Measurements from ENCODE around the gene UQCC2.

UQCC2 gene

DNA sequence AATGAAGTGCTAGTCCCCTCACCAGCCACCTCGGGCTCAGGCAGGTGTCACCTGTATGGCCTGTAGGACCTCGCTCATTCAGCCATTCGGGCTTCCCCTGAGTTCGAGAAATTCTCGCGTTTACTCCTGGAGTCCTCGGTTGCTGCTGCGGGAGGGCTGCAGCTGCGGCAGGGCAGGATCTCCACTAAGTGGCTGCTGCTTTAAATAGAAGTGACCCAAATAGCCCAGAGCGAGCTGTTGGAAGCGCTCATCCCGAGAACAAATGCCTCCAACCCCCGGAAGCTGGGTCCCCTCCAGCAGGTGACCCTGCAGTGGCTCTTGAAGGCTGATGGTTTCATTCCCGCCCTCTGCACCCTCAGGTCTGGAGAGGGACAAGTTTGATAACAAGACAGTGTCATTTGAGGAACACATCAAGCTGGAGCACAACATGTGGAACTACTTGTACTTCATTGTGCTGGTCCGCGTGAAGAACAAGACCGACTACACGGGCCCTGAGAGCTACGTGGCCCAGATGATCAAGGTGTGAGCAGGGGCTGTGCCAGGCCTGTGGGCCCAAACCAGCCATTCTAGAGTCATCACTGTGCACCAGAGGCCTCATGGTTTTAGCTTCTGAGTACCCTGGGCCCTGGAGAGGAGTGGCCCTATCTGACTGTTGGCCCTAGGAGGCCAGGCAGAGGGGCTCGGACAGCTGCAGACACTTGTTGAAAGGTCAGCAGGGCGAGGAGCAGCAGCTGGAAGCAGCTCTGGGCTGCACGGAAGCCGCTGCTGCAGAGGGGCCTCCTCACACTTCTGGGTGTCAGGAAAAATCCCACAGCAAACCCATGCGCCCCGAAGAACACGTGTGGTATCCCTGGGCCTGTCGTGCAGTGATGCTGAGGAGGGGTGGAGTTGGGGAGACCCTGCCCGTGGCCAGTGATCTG lies 18.1 kb downstream of the UQCC2 start:
- H3K27me3 Mint-ChIP-seq (ENCODE audit: low read depth) = peaks cover 15% of the 10 kb centered on the region
- peaks cover 56% of the 10 kb centered on the region for H3K4me1 Mint-ChIP-seq
- TF ChIP-seq CTCF (IDR thresholded peaks at IDR 0.05; ENCODE audit: unreplicated experiment in 3 of 3) = no peak
- peaks cover 24% of the 10 kb centered on the region for H3K36me3 Mint-ChIP-seq (ENCODE audit: low read depth)
- H3K9me3 Mint-ChIP-seq = no peaks in the 10 kb centered on the region
- H3K4me3 Mint-ChIP-seq = peak overlapping the region in 2 of 3 experiments; percentile 27 to 50
- H3K27ac Mint-ChIP-seq = peak overlapping the region; percentile 66 to 90 (median 83)

GRCh38 chr6:33692760-33693158 lies 18.7 kb downstream of the UQCC2 start:
- Mint-ChIP-seq H3K27ac (peak overlapping the region in 2 of 3 experiments; percentile 49 to 62), H3K27me3 (ENCODE audit: low read depth) (peaks cover 15% of the 10 kb centered on the region), H3K4me1 (peaks cover 56% of the 10 kb centered on the region), H3K36me3 (ENCODE audit: low read depth) (peaks cover 23% of the 10 kb centered on the region), H3K9me3 (no peaks in the 10 kb centered on the region), H3K4me3 (no peak overlapping the region)
- no peak for TF ChIP-seq CTCF (IDR thresholded peaks at IDR 0.05; ENCODE audit: unreplicated experiment in 3 of 3)

DNA sequence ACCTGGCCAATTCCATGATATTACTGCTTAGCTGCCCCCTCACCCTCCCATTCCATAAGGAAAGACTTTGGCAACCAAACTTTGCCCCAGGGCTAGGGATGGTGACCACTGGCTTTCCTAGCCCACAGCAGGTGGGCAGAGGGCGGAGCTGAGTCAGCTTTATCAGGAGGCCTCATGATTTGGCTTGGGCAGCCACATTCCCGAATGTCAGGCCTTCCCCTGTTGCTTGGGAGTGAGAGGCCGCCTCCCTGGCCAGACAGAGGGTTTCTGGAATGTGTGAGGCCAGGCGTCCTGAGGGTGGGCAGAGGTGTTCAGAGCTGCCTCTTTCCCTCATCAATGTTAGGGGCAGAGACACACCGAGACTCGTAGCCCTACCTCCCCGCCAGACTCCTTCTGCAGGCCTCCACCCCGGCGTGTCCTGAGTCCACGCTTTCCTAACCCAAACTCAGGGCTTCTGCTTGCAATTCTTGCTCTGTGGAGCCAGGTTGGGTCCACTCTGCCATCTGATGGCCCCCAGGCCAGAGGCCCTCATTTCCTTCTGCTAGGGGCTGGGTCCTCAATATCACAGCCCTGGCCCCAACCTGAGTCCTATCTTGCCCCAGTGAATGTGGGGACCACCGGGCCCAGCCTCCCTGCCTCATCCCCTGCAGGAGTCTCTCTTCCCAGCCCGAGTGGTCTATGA lies 19.3 kb downstream of the UQCC2 start:
- peaks cover 50% of the 10 kb centered on the region for H3K4me1 Mint-ChIP-seq
- no peaks in the 10 kb centered on the region for H3K9me3 Mint-ChIP-seq
- H3K27ac Mint-ChIP-seq = peak overlapping the region in 2 of 3 experiments; percentile 49 to 62
- H3K27me3 Mint-ChIP-seq (ENCODE audit: low read depth) = peaks cover 15% of the 10 kb centered on the region
- peaks cover 18% of the 10 kb centered on the region for H3K36me3 Mint-ChIP-seq (ENCODE audit: low read depth)
- no peak for TF ChIP-seq CTCF (IDR thresholded peaks at IDR 0.05; ENCODE audit: unreplicated experiment in 3 of 3)
- H3K4me3 Mint-ChIP-seq = no peak overlapping the region

DNA sequence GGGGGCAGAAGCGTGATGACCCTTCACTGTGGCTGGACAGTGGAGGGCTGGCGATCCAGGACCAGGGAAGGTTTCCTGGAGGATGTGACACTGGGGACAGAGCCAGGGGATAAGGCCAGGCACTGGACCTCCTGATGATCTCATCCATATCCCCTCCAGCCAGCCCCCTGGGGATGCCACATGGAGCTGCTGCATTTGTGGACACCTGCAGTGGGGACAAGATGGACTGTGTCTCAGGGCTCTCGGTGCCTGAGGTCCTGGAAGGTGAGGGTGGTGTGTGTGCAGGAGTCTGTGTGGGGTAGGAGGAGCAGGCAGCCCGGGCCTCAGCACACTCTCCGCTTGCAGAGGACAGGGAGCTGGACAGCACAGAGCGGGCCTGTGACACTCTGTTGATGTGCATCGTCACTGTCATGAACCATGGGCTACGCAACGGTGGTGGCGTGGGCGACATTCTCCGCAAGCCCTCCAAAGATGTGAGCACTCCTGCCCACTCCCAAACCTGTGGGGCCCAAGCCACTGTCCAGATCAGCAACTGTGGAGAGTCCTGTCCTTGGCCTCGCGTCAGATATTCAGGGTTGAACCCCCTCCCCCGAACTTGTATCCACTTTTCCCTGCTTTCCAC lies 19.9 kb downstream of the UQCC2 start:
- Mint-ChIP-seq H3K9me3 (no peaks in the 10 kb centered on the region), H3K27me3 (ENCODE audit: low read depth) (peaks cover 15% of the 10 kb centered on the region), H3K4me1 (peaks cover 44% of the 10 kb centered on the region), H3K27ac (no peak overlapping the region), H3K36me3 (ENCODE audit: low read depth) (peaks cover 16% of the 10 kb centered on the region), H3K4me3 (no peak overlapping the region)
- no peak for TF ChIP-seq CTCF (IDR thresholded peaks at IDR 0.05; ENCODE audit: unreplicated experiment in 3 of 3)

- Mint-ChIP-seq H3K4me3 (no peak overlapping the region), H3K4me1 (peaks cover 36% of the 10 kb centered on the region), H3K9me3 (no peaks in the 10 kb centered on the region), H3K36me3 (ENCODE audit: low read depth) (peaks cover 11% of the 10 kb centered on the region), H3K27me3 (ENCODE audit: low read depth) (peaks cover 15% of the 10 kb centered on the region), H3K27ac (no peak overlapping the region)
- no peak for TF ChIP-seq CTCF (IDR thresholded peaks at IDR 0.05; ENCODE audit: unreplicated experiment in 3 of 3)
These were observed 20.7 kb downstream of the UQCC2 start for GRCh38 chr6:33690766-33691165.

Measured in nephron (organoid).